ENCODE measurements around the gene VIP. TPM values are rescaled to one million over a fixed set of nuclear protein-coding genes. Genes with fewer than 3 reads are reported as not detected.

The VIP gene
- polyA plus RNA-seq, 4 donors = 0.66 to 1.2 (median 0.75) TPM

GRCh38 chr6:152775428-152775827 is 24.8 kb downstream of the VIP start:
- no peak for DNase-seq (ENCODE audit: low read depth in 4 of 4, low spot score in 3 of 4)

DNA sequence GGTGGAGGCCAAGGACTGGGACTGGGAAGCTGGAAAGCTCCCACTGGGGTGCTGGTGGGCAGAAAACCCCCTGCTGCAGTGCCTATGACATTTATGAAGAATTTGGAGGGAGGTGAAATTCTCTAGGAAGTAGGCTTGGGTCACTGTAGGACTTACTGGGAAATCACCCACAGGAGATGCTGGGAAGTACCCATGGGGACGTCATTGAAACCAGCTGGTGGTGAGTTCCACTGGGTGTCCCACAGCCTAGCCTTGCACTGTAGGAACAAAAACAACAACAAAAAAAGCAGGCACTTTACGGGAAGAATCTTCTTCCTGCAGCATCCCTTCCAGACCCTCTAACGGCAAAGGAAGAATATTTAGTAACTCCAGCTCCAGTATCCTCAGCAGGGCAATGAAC is 26.2 kb downstream of the VIP start:
- no peak for DNase-seq (ENCODE audit: low read depth in 4 of 4, low spot score in 3 of 4)

DNA sequence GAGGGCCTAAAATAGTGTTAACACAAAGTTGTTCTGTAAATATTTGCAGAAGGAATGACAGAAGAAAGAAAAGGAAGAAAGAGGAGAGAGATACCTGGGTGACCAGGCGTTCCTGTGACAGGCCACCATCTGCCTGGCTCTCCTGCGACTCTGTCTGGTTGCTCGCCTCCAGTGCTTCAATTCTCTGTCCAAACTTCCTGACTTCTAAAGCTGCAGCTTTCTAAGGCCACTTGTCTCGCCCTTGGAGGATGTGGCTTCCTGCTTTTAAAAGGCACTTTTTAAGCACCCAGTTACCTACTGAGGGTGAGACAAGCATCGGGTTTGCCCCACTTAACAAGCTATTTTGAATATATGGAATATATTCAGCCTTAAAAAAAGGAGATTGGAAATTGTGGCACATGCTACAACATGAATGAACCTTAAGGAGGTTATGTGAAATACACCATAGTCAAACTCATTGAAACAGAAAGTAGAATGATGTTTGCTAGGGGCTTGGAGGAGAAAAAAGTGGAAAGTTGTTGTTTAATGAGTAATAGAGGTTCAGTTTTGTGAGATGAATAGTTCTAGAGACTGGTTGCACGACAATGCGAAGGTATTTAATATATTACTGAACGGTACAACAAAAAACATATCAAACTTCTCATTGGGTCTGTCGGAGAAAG is 32.8 kb downstream of the VIP start:
- no peak for DNase-seq (ENCODE audit: low read depth in 4 of 4, low spot score in 3 of 4)

DNA sequence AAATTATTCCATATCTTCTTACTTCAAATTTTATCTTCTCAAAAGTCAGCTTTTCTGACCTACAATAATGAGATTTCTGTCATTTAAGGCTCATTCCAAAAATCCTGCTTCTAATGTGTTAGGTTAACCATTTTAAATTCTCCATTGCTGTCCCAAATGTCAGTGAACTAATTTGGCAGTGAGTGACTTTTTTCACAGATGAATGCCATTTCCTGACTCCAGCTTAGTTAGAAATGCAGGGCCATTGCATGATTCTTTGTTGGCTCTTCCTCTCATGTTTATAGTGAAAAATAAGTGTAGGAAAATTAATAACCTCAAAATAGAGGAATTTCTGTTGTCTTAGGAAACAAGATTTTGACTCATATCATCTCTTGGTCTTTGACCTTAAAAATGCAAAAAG is 44.1 kb downstream of the VIP start:
- DNase-seq (ENCODE audit: low read depth in 4 of 4, low spot score in 3 of 4) = no peak

DNA sequence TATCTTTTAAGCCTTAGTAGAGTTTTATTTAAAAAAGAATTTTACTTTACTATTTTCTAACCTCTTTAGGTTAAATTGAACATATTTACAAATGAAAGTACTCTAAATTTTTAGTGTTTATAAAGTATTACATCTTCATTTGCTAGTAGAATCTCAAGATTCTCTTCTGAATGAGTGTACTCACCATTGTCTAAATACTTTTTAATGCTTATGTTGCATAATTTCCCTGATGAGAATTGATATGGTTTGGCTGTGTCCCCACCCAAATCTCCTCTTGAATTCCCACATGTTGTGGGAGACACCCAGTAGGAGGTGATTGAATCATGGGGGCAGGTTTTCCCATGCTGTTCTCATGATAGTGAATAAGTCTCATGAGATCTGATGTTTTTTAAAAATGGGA is 53.6 kb downstream of the VIP start:
- DNase-seq (ENCODE audit: low read depth in 4 of 4, low spot score in 3 of 4) = no peak

Other genes with a start within 250 kb of the VIP start
- 10 to 100 TPM; 88.3 to 96.9 (median 91.8) TPM for gene SYNE1, start 113.4 kb upstream of the VIP start, polyA plus RNA-seq (ENCODE audit: insufficient read length in 4 of 4)
- 10 to 100 TPM; 16.3 to 22.4 (median 19.7) TPM for gene MYCT1, start 52.9 kb upstream of the VIP start, polyA plus RNA-seq (ENCODE audit: insufficient read length in 4 of 4)
- 10 to 100 TPM; 29.0 to 39.7 (median 37.0) TPM for gene FBXO5, start 232.2 kb downstream of the VIP start, polyA plus RNA-seq (ENCODE audit: insufficient read length in 4 of 4)

All from right renal pelvis (tissue), 4 donors.